HepG2 (cell line): ENCODE data around the gene FBXL12. TPM values are rescaled to one million over a fixed set of nuclear protein-coding genes. Genes with fewer than 3 reads are reported as not detected.
"Not testable (repeated sequence)": the region's sequence is repeated elsewhere in the genome, so short reads cannot be mapped to it uniquely, and the experiment has no call there.

Experiments
- ATAC-seq: fragments of 200-7000 bp; cut with Tn5 transposase; 3 replicates; pipeline ENCODE4 v1.9.1; 2020; ENCODE audit warnings: mild to moderate bottlenecking, moderate library complexity
- BruUV-seq: library from RNA; stranded (reverse); fragments of 400-500 nt; replicated peaks from 2 replicates; lab custom pipeline; 2021; lab: Mats Ljungman, UMichigan
- CTCF ChIA-PET: fragments of 300-600 bp; formaldehyde crosslinking; extraction: SDS; loops from one replicate; lab custom pipeline; 2021; ENCODE audit warnings: low total read pairs, inconsistent platforms, low intra/inter-chr PET ratio; lab: Yijun Ruan, JAX
- POLR2A ChIA-PET: fragments of 350-600 bp; sonication (Branson Sonifier 250); formaldehyde crosslinking; loops from one replicate; lab custom pipeline; 2020; ENCODE audit warnings: antibody characterized with exemption, inconsistent platforms; lab: Yijun Ruan, JAX
- DNase-seq: peaks from one replicate; pipeline ENCODE4 v3.0.0-alpha.2; 2015; ENCODE audit warnings: low spot score
- FAIRE-seq: peaks from 3 replicates; lab custom pipeline; 2011; peaks lifted over from hg19 to GRCh38; lab: Jason Lieb, UNC
- H2AFZ ChIP-seq: one replicate; pipeline ENCODE4 v1.6.1; 2011; ENCODE audit warnings: low read length, inconsistent platforms
- H3K27ac ChIP-seq: fragments of 300-600 bp; 3 replicates; pipeline ENCODE4 v1.8.0; 2011; ENCODE audit warnings: mixed run types, mild to moderate bottlenecking, mixed read lengths, low read length, inconsistent platforms; ENCODE audit not compliant: insufficient read depth; ENCODE audit errors: extremely low read length
- H3K27me3 ChIP-seq, 2 experiments: fragments of 200-600 bp in 1 of 2; 2 replicates in 1 of 2; 3 replicates in 1 of 2; pipeline versions ENCODE4 v1.6.0 to v1.8.0; 2011; ENCODE audit warnings: low read length in 2 of 2, mild to moderate bottlenecking in 2 of 2, moderate library complexity in 2 of 2, inconsistent platforms in 1 of 2; ENCODE audit not compliant: insufficient read depth in 2 of 2, control insufficient read depth in 1 of 2
- H3K36me3 ChIP-seq, 2 experiments: fragments of 200-600 bp in 1 of 2; replicated peaks in 1 of 2; 2 replicates in 1 of 2; 3 replicates in 1 of 2; pipeline versions ENCODE4 v1.5.1 to v1.8.0; 2011; ENCODE audit warnings: low read length in 2 of 2, inconsistent platforms in 1 of 2; ENCODE audit not compliant: insufficient read depth in 2 of 2, control insufficient read depth in 1 of 2
- H3K4me1 ChIP-seq: 2 replicates; pipeline ENCODE4 v1.5.1; 2012; ENCODE audit warnings: low read length, inconsistent platforms; ENCODE audit not compliant: insufficient read depth
- H3K4me2 ChIP-seq: 2 replicates; pipeline ENCODE4 v1.6.0; 2011; ENCODE audit warnings: low read depth, low read length, inconsistent platforms
- H3K4me3 ChIP-seq, 3 experiments: fragments of 200-600 bp in 1 of 3; sonication (generic), shearing (Covaris generic) in 1 of 3; replicated peaks in 1 of 3; 2 replicates each; pipeline ENCODE4 v1.5.1; 2011 to 2016; ENCODE audit warnings: low read length in 3 of 3, inconsistent platforms in 2 of 3, low read depth in 2 of 3, mild to moderate bottlenecking in 2 of 3, control low read depth in 1 of 3, mixed read lengths in 1 of 3; ENCODE audit not compliant: insufficient read depth in 1 of 3
- H3K79me2 ChIP-seq: one replicate; pipeline ENCODE4 v1.6.1; 2011; ENCODE audit warnings: low read length, inconsistent platforms; ENCODE audit not compliant: insufficient read depth
- H3K9ac ChIP-seq: 2 replicates; pipeline ENCODE4 v1.6.0; 2011; ENCODE audit warnings: mild to moderate bottlenecking, low read depth, low read length, inconsistent platforms; ENCODE audit not compliant: insufficient read depth
- H3K9me3 ChIP-seq: 2 replicates; pipeline ENCODE4 v1.5.1; 2012; ENCODE audit warnings: mild to moderate bottlenecking, low read length
- H4K20me1 ChIP-seq: 2 replicates; pipeline ENCODE4 v1.6.0; 2011; ENCODE audit warnings: inconsistent platforms, mild to moderate bottlenecking, low read length, moderate library complexity; ENCODE audit not compliant: insufficient read depth
- ARID3A ChIP-seq: IDR thresholded peaks from 2 replicates; pipeline ENCODE4 v1.6.1; 2012; ENCODE audit warnings: low read depth, low read length, improper control_type of control experiment
- HOXA3 ChIP-seq: sonication (generic); formaldehyde crosslinking; IDR thresholded peaks from 2 replicates; pipeline ENCODE4 v1.5.0; 2020; ENCODE audit warnings: missing genetic modification reagents
- WGBS: methylation state at CpG from one replicate; pipeline ENCODE4 v1.1.6; 2017; ENCODE audit warnings: low lambda C conversion rate; 5-methylcytosine and 5-hydroxymethylcytosine counted together
- in situ Hi-C: cut with HindIII; loops from 2 replicates; pipeline ENCODE4 v1.10.0; 2017; ENCODE audit warnings: low pct_unique_long_range_greater_than_20kb; ENCODE audit not compliant: extremely low pct_ligation_motif_present
- intact Hi-C: fragments of 100-400 bp; cut with micrococcal nuclease; formaldehyde crosslinking; loops from one replicate; pipeline ENCODE4 v1.10.0; 2022; ENCODE audit not compliant: unreplicated experiment
- polyA plus RNA-seq, 8 experiments: library from polyadenylated mRNA; depleted of rRNA in 3 of 8; stranded (reverse) in 7 of 8; unstranded in 1 of 8; fragments of >200 nt; fragmentation: Illumina TruSeq in 4 of 8; extraction: Trizol in 4 of 8; gene quantifications; 2 replicates each; pipeline versions ENCODE4 v1.2.1 to v1.2.3, GENCODE V29; 2011 to 2016; ENCODE audit warnings: low read depth in 4 of 8, missing spikeins in 1 of 8, mixed read lengths in 1 of 8; ENCODE audit not compliant: insufficient read depth in 1 of 8
- total RNA-seq, 5 experiments: library from RNA; depleted of rRNA; stranded (reverse); fragments of >200 nt; fragmentation: Illumina TruSeq; extraction: Trizol; gene quantifications; 2 replicates each; pipeline ENCODE4 v1.2.3, GENCODE V29; 2016; ENCODE audit warnings: low read depth in 1 of 5
- TF ChIP-seq, protein P1 (sequence below): sonication (generic); formaldehyde crosslinking; IDR thresholded peaks from 2 replicates; pipeline ENCODE4 v1.5.0; 2020; ENCODE audit warnings: mild to moderate bottlenecking, missing genetic modification reagents, borderline replicate concordance
- TF ChIP-seq, protein P2 (sequence below): sonication (generic); formaldehyde crosslinking; IDR thresholded peaks from 2 replicates; pipeline ENCODE4 v1.4.0; 2020; ENCODE audit warnings: missing genetic modification reagents

The FBXL12 gene
- total and polyA plus RNA-seq, 2 of the 13 experiments (the other 11 are each of a cell fraction or from before 2014, with no cell fraction given), result 20.4 to 23.1 TPM

GRCh38 chr19:9791552-9792205, 27.2 kb downstream of the FBXL12 start (continued):
- TF ChIP-seq, protein P1, sequence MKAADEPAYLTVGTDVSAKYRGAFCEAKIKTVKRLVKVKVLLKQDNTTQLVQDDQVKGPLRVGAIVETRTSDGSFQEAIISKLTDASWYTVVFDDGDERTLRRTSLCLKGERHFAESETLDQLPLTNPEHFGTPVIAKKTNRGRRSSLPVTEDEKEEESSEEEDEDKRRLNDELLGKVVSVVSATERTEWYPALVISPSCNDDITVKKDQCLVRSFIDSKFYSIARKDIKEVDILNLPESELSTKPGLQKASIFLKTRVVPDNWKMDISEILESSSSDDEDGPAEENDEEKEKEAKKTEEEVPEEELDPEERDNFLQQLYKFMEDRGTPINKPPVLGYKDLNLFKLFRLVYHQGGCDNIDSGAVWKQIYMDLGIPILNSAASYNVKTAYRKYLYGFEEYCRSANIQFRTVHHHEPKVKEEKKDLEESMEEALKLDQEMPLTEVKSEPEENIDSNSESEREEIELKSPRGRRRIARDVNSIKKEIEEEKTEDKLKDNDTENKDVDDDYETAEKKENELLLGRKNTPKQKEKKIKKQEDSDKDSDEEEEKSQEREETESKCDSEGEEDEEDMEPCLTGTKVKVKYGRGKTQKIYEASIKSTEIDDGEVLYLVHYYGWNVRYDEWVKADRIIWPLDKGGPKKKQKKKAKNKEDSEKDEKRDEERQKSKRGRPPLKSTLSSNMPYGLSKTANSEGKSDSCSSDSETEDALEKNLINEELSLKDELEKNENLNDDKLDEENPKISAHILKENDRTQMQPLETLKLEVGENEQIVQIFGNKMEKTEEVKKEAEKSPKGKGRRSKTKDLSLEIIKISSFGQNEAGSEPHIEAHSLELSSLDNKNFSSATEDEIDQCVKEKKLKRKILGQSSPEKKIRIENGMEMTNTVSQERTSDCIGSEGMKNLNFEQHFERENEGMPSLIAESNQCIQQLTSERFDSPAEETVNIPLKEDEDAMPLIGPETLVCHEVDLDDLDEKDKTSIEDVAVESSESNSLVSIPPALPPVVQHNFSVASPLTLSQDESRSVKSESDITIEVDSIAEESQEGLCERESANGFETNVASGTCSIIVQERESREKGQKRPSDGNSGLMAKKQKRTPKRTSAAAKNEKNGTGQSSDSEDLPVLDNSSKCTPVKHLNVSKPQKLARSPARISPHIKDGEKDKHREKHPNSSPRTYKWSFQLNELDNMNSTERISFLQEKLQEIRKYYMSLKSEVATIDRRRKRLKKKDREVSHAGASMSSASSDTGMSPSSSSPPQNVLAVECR (CRISPR knock-in tag), result peak; percentile 41; the same call in 1 of the 2 replicates
- TF ChIP-seq HOXA3 (CRISPR knock-in tag) (peak; percentile 17; the same call in 1 of the 2 replicates), ARID3A (no peak)
- TF ChIP-seq, protein P2, sequence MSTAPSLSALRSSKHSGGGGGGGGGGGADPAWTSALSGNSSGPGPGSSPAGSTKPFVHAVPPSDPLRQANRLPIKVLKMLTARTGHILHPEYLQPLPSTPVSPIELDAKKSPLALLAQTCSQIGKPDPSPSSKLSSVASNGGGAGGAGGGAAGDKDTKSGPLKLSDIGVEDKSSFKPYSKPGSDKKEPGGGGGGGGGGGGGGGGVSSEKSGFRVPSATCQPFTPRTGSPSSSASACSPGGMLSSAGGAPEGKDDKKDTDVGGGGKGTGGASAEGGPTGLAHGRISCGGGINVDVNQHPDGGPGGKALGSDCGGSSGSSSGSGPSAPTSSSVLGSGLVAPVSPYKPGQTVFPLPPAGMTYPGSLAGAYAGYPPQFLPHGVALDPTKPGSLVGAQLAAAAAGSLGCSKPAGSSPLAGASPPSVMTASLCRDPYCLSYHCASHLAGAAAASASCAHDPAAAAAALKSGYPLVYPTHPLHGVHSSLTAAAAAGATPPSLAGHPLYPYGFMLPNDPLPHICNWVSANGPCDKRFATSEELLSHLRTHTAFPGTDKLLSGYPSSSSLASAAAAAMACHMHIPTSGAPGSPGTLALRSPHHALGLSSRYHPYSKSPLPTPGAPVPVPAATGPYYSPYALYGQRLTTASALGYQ, result no peak

- H2AFZ ChIP-seq, H3K27me3 ChIP-seq, DNase-seq, H3K27ac ChIP-seq, H3K79me2 ChIP-seq, H3K36me3 ChIP-seq, BruUV-seq, ATAC-seq, FAIRE-seq, H4K20me1 ChIP-seq, POLR2A ChIA-PET, H3K9me3 ChIP-seq, H3K9ac ChIP-seq: not testable (repeated sequence)
- intact Hi-C loops (loop anchor here (2.0 to 10.0 kb wide), 2 partner anchors 476 to 654 kb away; no protein-coding TSS in a partner anchor), in situ Hi-C loops (loop anchor here (5.0 to 25.0 kb wide), 2 partner anchors 164 to 654 kb away; partner anchors contain the start of genes OR7G3 and ZNF317)
- H3K4me3 ChIP-seq, result peak overlapping the region in 2 of 3 experiments; percentile 75 to 78; a peak in 4 of 6 replicates
- CTCF ChIA-PET, result interaction anchor here (0.6 to 2.7 kb wide), 2 partner anchors 165 to 168 kb away, joined by 3 to 31 read pairs; no protein-coding TSS in a partner anchor
- H3K4me1 ChIP-seq, result peaks cover 27% of the 10 kb centered on the region
- peak overlapping the region; percentile 90 for H3K4me2 ChIP-seq
- WGBS, result 57% methylated on average over 6 of the region's 6 CpGs
Measured at GRCh38 chr19:9791073-9791367, 27.9 kb downstream of the FBXL12 start.
